Osteoblast (primary cell): ENCODE data around the gene JAZF1. TPM values are rescaled to one million over a fixed set of nuclear protein-coding genes. Genes with fewer than 3 reads are reported as not detected.

Experiments
- DNase-seq: peaks from one replicate; pipeline ENCODE4 v3.0.0; 2011; ENCODE audit warnings: low spot score, mixed read lengths; ENCODE audit not compliant: insufficient read length; ENCODE audit errors: missing footprints
- H2AFZ ChIP-seq: 2 replicates; pipeline ENCODE4 v1.6.0; 2011; ENCODE audit warnings: mild to moderate bottlenecking, low read length
- H3K27ac ChIP-seq: 2 replicates; pipeline ENCODE4 v1.5.1; 2011; ENCODE audit warnings: mild to moderate bottlenecking, low read depth, low read length, moderate library complexity
- H3K27me3 ChIP-seq: 2 replicates; pipeline ENCODE4 v1.6.0; 2012; ENCODE audit warnings: mild to moderate bottlenecking, control low read depth, inconsistent platforms, low read length, moderate library complexity; ENCODE audit not compliant: insufficient read depth
- H3K36me3 ChIP-seq: 2 replicates; pipeline ENCODE4 v1.5.1; 2011; ENCODE audit warnings: mild to moderate bottlenecking, low read length, control low read depth, moderate library complexity; ENCODE audit not compliant: insufficient read depth
- H3K4me1 ChIP-seq: 2 replicates; pipeline ENCODE4 v1.5.1; 2011; ENCODE audit warnings: mild to moderate bottlenecking, low read length, control low read depth, moderate library complexity; ENCODE audit not compliant: insufficient read depth
- H3K4me2 ChIP-seq: 2 replicates; pipeline ENCODE4 v1.6.0; 2011; ENCODE audit warnings: mild to moderate bottlenecking, low read length; ENCODE audit not compliant: insufficient read depth
- H3K4me3 ChIP-seq: fragments of 200-600 bp; sonication (generic); 3 replicates; pipeline ENCODE4 v1.5.1; 2012; ENCODE audit warnings: mild to moderate bottlenecking, low read length, inconsistent platforms; ENCODE audit not compliant: insufficient read depth
- H3K79me2 ChIP-seq: 2 replicates; pipeline ENCODE4 v1.6.0; 2012; ENCODE audit warnings: mild to moderate bottlenecking, low read length, control low read depth, inconsistent platforms; ENCODE audit not compliant: insufficient read depth
- H3K9me3 ChIP-seq: 2 replicates; pipeline ENCODE4 v1.5.1; 2011; ENCODE audit warnings: low read depth, low read length, control low read depth
- H4K20me1 ChIP-seq: 2 replicates; pipeline ENCODE4 v1.6.0; 2012; ENCODE audit warnings: mild to moderate bottlenecking, low read length, control low read depth; ENCODE audit not compliant: insufficient read depth
- CTCF ChIP-seq: IDR thresholded peaks from 2 replicates; pipeline ENCODE4 v1.5.1; 2011; ENCODE audit warnings: mild to moderate bottlenecking, low read depth, low read length, moderate library complexity; ENCODE audit errors: extremely low read depth
- total RNA-seq: library from RNA; depleted of rRNA; stranded (reverse); fragments of >200 nt; gene quantifications from 2 replicates; pipeline ENCODE4 v1.2.3, GENCODE V29; 2012

Gene JAZF1
- total RNA-seq, 1 donor, result 15.9 TPM

- peaks cover 53% of the 10 kb centered on the region for H3K79me2 ChIP-seq
Observed at GRCh38 chr7:28104041-28104541, 76.5 kb downstream of the JAZF1 start.

GRCh38 chr7:28102797-28103196, 77.8 kb downstream of the JAZF1 start:
- H2AFZ ChIP-seq, result no peak overlapping the region
- no peaks in the 10 kb centered on the region for H3K36me3 ChIP-seq
- no peaks in the 10 kb centered on the region for H3K27me3 ChIP-seq
- H3K4me2 ChIP-seq, result no peak overlapping the region
- peaks cover 54% of the 10 kb centered on the region for H3K79me2 ChIP-seq
- H3K9me3 ChIP-seq, result no peaks in the 10 kb centered on the region
- H4K20me1 ChIP-seq, result peaks cover 9% of the 10 kb centered on the region
- H3K4me1 ChIP-seq, result peaks cover 16% of the 10 kb centered on the region
- H3K27ac ChIP-seq, result no peak overlapping the region
- no peak for TF ChIP-seq CTCF
- no peak overlapping the region for H3K4me3 ChIP-seq
- peak; percentile 81 for DNase-seq

More at GRCh38 chr7:28104041-28104541, 76.5 kb downstream of the JAZF1 start:
- no peaks in the 10 kb centered on the region for H3K36me3 ChIP-seq
- H3K27me3 ChIP-seq, result no peaks in the 10 kb centered on the region
- H3K27ac ChIP-seq, result no peak overlapping the region
- H3K4me2 ChIP-seq, result no peak overlapping the region
- no peaks in the 10 kb centered on the region for H3K9me3 ChIP-seq
- no peak for TF ChIP-seq CTCF
- no peaks in the 10 kb centered on the region for H4K20me1 ChIP-seq
- no peak for DNase-seq
- H2AFZ ChIP-seq, result no peak overlapping the region
- H3K4me1 ChIP-seq, result peaks cover 26% of the 10 kb centered on the region
- no peak overlapping the region for H3K4me3 ChIP-seq

GRCh38 chr7:28096713-28097112, 83.9 kb downstream of the JAZF1 start:
- peak; percentile 83 for DNase-seq
- Histone ChIP-seq H3K9me3 (no peaks in the 10 kb centered on the region), H3K4me2 (peak overlapping the region; percentile 32), H3K27ac (no peak overlapping the region), H3K36me3 (no peaks in the 10 kb centered on the region), H3K27me3 (no peaks in the 10 kb centered on the region), H3K79me2 (peaks cover 21% of the 10 kb centered on the region), H3K4me1 (no peaks in the 10 kb centered on the region), H4K20me1 (peaks cover 19% of the 10 kb centered on the region), H3K4me3 (no peak overlapping the region), H2AFZ (no peak overlapping the region)
- peak; percentile 87 for TF ChIP-seq CTCF

- H3K4me2 ChIP-seq, result no peak overlapping the region
- H4K20me1 ChIP-seq, result peaks cover 19% of the 10 kb centered on the region
- no peak for TF ChIP-seq CTCF
- no peak for DNase-seq
- no peaks in the 10 kb centered on the region for H3K27me3 ChIP-seq
- H3K4me1 ChIP-seq, result peaks cover 3% of the 10 kb centered on the region
- peaks cover 23% of the 10 kb centered on the region for H3K79me2 ChIP-seq
- H3K36me3 ChIP-seq, result no peaks in the 10 kb centered on the region
- H2AFZ ChIP-seq, result no peak overlapping the region
- H3K27ac ChIP-seq, result no peak overlapping the region
- no peaks in the 10 kb centered on the region for H3K9me3 ChIP-seq
- no peak overlapping the region for H3K4me3 ChIP-seq
Observed at GRCh38 chr7:28095231-28095630, 85.4 kb downstream of the JAZF1 start.
